Ureter (tissue), 1 donor: Measurements from ENCODE around the gene NRDC. TPM values are rescaled to one million over a fixed set of nuclear protein-coding genes. Genes with fewer than 3 reads are reported as not detected.

Experiments
- DNase-seq: peaks from one replicate; pipeline ENCODE4 v3.0.0-alpha.2; 2020; ENCODE audit warnings: low spot score
- total RNA-seq: library from RNA; stranded (reverse); gene quantifications from one replicate; pipeline ENCODE4 v1.2.4, GENCODE V29; 2023
- donor health status: DM: yes; HTN: yes; CAD: no.

NRDC gene, protein sequence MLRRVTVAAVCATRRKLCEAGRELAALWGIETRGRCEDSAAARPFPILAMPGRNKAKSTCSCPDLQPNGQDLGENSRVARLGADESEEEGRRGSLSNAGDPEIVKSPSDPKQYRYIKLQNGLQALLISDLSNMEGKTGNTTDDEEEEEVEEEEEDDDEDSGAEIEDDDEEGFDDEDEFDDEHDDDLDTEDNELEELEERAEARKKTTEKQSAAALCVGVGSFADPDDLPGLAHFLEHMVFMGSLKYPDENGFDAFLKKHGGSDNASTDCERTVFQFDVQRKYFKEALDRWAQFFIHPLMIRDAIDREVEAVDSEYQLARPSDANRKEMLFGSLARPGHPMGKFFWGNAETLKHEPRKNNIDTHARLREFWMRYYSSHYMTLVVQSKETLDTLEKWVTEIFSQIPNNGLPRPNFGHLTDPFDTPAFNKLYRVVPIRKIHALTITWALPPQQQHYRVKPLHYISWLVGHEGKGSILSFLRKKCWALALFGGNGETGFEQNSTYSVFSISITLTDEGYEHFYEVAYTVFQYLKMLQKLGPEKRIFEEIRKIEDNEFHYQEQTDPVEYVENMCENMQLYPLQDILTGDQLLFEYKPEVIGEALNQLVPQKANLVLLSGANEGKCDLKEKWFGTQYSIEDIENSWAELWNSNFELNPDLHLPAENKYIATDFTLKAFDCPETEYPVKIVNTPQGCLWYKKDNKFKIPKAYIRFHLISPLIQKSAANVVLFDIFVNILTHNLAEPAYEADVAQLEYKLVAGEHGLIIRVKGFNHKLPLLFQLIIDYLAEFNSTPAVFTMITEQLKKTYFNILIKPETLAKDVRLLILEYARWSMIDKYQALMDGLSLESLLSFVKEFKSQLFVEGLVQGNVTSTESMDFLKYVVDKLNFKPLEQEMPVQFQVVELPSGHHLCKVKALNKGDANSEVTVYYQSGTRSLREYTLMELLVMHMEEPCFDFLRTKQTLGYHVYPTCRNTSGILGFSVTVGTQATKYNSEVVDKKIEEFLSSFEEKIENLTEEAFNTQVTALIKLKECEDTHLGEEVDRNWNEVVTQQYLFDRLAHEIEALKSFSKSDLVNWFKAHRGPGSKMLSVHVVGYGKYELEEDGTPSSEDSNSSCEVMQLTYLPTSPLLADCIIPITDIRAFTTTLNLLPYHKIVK
- total RNA-seq: 129 TPM

DNA sequence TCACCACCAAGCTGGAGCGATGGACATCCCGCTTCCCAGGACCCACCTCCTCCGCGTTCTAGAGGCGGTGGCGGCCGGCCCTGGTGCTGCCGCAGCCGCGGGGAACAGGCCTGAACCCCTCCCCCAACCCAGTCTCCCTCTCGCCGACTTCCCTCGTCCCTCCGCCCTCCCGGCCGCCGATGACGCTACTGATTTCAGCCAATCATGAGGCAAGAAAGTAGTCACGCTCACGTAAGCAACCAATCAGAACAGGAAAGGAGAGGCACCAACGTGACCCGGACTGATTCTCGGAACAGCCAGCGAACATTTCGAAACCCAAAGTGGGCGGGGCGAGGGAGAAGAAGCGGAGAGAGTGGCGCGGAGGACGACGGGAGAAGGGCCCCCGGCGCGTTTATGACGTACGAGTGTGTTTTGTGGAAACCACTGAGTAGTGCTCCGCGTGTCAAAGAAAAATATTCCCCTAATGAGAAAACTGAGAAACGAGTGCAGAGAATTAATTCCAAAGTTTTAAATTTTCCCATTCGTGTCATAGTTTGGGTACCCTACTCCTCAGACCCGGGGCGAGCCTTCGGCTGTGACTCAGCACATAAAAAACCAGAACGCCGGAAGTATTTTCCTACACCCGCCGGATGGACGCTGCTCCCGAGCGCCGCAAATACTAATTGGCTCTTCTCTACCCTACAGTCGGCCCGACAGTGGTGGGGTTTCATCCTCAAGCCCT lies at the start of gene NRDC:
Gene NRDC (minus strand): TSS at position 112 of the 721 bp plus-strand sequence. CDS start 112 bp downstream, outside the sequence.
- DNase-seq: peak; percentile 100

- DNase-seq: no peak
Observed at GRCh38 chr1:51927029-51927428, 48.5 kb upstream of the NRDC start.

- DNase-seq: no peak
Observed at GRCh38 chr1:51926171-51926812, 47.8 kb upstream of the NRDC start.

- no peak for DNase-seq
Observed at GRCh38 chr1:51924455-51924854, 45.9 kb upstream of the NRDC start.

DNA sequence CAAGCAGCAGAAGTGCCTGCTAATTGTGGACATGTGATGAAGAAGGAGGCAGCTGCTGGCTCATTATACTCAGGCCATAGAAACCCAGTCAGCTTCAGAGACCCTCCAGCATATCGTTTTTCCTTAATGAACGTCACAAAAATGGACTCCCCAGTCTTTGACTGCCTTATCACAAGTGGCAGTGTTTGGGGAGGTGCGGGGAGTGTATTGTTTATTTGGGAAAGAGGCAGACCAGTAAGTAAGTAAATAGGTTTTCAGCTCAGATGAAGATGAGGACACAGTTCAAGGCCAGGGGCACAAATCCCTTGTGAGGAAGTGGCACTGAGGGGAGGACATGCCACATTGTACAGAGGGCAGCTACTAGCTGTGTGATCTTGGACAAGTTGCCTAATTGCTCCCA lies 43.5 kb upstream of the NRDC start:
- no peak for DNase-seq

DNA sequence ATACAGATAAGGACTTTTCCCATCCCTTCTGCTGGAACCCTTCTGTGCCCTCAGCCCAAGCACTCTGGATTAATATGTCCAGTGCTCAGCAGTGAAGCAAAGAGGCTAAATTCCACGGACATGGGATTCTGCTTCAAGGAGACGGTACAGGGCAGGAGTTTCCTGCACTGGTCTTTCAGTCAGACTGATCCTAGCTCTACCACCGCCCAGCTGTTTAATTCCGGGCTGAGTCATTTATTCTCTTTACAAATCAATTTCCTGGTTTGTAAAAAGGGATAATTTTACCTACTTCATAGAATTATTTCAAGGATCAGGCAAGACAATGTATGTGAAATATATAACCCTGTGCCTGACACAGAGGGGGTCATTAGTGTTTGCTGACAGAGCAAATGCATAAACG lies 41.6 kb upstream of the NRDC start:
- no peak for DNase-seq

- no peak for DNase-seq
Observed at GRCh38 chr1:51919684-51920083, 41.2 kb upstream of the NRDC start.

DNA sequence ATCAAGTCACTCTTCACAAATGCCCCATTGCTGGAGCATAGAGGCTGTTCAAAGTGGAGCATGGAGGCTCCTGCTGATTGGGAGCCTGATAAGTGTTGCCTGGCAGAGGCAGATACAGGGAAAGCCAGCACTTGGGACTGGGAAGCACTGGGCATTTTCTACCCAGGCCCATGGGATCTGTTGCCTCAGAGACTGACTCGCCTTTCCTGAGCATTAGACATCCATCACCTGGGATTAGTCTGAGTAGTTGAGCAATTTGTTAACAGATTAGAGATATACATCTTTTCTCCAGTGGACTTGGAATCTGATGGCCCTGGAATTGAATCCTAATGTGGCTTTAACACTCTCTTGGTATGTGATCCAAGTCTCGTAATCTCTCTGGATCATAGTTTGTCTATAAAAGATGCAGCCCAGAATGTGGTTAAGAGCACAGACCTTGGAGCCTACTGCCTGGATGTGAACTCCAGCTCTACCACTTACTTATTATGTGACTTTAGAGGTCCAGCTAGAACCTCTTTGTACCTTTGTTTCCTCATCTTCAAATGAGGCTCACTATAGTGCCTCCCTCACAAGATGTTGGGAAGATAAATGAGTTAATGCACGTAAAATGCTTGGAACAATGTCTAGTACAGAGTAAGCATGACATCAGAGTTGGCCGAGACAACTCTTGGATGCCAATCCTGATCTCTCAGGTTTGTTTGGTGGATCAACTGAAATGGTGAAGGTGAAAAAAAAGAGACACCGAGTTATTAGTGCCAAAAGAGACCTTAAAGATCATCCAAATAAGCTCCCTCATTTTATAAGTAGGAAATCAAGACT lies 38.3 kb upstream of the NRDC start:
- DNase-seq: no peak

DNA sequence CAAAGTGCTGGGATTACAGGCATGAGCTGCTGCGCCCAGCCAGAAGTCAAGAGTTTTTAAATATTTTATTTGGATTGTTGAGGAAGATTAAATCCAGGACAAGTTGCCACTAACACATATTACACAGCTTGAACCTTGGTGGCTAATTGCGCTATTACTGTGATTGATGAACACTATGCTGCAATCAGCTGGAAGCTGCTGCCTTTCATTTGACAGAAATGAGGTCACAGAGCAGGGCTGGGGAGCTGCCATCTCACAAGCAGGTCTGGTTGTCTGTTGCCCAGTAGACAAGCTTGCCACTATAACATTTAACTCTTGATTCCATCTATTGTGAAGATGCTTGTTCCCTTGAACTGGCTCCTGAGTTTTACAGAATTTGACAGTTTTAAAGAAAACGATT lies 37.4 kb upstream of the NRDC start:
- DNase-seq: no peak

GRCh38 chr1:51912881-51913280 lies 34.4 kb upstream of the NRDC start:
- no peak for DNase-seq

DNA sequence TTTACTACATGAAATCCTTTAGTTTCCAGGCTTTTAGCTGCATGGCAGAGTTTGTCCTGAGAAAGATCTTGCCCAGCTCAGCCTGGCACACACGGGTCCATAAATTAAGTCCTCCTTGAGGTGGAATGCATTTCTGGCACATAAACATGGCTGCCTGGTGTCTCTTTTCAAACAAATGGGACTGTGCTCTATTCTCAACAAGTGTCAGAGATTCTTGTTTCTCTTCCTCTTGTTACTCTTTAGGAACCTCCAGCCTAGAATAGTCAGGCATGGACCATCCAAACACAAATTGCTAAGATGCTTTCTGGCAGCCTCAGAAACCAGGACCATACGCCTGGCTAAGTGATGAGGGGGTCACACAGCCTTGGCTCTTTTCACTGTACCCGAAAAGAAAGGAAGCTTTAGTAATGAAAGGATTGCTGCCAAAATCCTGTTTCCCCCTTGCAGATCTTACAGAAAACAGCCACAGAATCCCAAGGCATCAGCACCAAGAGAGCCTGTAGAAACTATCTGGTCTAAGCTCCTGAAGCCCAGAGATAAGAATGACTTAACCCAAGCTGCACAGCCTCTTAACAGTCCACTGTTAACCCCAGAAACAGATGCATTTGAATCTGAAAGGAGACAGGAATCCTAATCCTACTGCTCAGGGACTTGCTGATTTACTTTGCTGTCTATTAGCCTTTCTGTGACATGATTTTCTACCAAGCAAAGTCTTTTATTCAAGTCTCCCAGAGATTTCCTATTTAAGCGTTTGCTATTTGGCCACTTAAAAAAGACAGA lies 31.9 kb upstream of the NRDC start:
- no peak for DNase-seq

- DNase-seq: no peak
Observed at GRCh38 chr1:51908499-51908898, 30.0 kb upstream of the NRDC start.

GRCh38 chr1:51907079-51907702 lies 28.7 kb upstream of the NRDC start:
- DNase-seq: no peak

DNA sequence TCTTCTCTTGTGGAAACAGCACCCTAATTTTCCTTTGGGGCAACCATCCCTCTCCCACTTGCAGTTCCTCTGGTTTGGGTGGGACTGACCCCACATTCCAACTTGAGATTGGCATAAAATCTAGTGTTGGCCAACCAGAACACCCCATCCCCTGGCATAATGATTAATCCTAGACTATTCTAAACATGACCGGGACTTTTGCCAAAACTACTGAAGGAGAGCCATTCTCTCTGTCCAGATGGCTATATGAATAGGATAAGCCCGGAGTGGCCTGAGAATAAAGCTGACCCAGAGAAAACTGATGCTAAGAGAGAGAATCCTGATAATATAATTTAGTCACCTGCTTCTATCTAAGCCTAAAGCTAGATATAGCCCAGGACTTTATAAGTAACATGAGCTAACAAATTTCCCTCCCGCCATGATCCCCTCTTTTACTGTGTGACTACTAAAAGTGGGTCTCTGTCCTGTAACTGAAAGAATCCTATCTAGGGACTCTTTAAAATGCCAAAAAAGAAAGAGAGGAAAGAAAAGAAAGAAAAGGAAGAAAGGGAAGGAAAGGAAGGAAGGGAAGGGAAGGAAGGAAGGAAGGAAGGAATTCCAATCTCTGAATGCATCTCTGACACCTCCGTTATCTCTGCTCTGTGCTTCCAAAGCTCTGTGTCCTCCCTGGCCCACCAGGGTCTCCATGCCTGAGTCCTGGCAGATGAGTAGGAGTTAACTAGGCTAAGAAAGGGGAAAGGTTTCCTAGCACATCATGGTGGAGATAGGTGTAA lies 28.0 kb upstream of the NRDC start:
- no peak for DNase-seq

DNA sequence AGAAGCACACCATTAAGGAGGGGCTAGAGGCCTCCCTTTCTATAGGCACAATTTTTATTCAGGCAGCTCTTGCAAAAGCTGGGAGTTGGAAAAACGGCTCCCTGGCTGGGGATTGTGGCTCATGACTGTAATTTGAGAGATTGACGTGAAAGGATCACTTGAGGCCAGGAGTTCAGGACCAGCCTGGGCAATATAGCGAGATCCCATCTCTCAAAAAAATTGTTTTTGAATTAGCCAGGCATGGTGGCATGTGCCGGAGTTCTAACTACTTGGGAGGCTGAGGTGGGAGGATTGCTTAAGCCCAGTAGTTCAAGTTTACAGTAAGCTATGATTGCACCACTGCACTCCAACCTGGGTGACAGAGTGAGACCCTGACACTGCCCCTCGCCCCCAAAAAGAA lies 23.9 kb upstream of the NRDC start:
- DNase-seq: no peak

- DNase-seq: no peak
Observed at GRCh38 chr1:51901151-51901550, 22.6 kb upstream of the NRDC start.

DNA sequence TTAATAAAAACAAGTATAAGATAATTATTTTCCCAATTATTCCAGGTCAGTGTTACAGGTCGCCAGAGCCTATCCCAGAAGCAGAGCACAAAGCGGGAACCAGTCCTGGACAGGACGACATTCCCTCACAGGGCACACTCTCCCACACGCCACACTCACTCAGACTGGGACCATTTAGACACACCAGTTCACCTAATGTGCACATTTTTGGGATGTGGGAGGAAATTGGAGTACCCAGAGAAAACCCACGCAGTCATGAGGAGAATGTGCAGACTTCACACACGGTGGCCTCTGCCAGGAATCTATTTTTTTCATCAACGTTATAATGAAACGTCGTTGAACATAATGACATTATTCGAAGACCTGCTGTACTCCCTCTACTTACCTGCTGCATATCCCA lies 20.5 kb upstream of the NRDC start:
- no peak for DNase-seq

DNA sequence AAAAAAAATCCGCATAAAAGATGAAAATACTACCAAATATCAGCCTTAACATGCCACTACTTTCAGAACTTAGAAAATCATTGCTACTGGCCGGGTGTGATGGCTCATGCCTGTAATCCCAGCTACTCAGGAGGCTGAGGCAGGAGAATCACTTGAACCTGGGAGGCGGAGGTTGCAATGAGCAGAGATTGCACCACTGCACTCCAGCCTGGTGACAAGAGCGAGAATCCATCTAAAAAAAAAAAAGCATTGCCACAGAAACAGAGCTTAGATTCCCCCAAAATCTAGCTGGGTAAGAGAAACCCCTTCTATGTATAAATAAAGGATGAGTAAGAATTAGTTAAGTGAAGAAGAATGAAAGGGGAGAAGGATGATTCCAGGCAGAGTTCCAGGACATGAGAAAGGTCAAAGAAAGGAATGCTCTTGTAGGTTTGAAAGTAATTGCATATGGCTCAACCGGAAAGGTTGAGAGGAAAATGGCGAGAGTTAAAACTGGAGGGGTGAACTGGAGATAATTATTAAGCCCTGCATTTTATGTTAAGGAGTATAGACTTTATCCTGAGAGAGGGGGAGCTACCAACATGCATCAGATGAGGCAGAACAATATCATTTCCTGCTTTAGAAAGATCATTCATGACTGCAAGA lies 19.7 kb upstream of the NRDC start:
- no peak for DNase-seq
